Caco-2 (cell line): ENCODE data around the gene CLDN7. TPM values are rescaled to one million over a fixed set of nuclear protein-coding genes. Genes with fewer than 3 reads are reported as not detected.

Source experiments
- BruUV-seq: library from RNA; stranded (reverse); fragments of 400-500 nt; replicated peaks from 2 replicates; lab custom pipeline; 2021; lab: Mats Ljungman, UMichigan
- CTCF ChIA-PET: fragments of 300-600 bp; sonication (Branson Sonifier 250); formaldehyde crosslinking; loops from one replicate; lab custom pipeline; 2022; ENCODE audit warnings: antibody characterized with exemption; lab: Charles Lee
- POLR2A ChIA-PET: fragments of 300-600 bp; sonication (Branson Sonifier 250); formaldehyde crosslinking; loops from one replicate; lab custom pipeline; 2022; ENCODE audit warnings: antibody characterized with exemption; lab: Charles Lee
- DNase-seq, 2 experiments: peaks; one replicate each; pipeline versions ENCODE4 v3.0.0 to v3.0.0-alpha.2; 2020 to 2022
- H3K27me3 ChIP-seq: replicated peaks from 2 replicates; pipeline ENCODE4 v1.6.0; 2011; ENCODE audit warnings: low read length; ENCODE audit not compliant: control insufficient read depth, insufficient read depth
- H3K36me3 ChIP-seq: 2 replicates; pipeline ENCODE4 v1.5.1; 2011; ENCODE audit warnings: low read length; ENCODE audit not compliant: control insufficient read depth, insufficient read depth
- H3K4me1 ChIP-seq: fragments of 250-450 bp; sonication (Bioruptor Pico); 2 replicates; pipeline ENCODE4 v1.5.1; 2020; ENCODE audit warnings: mild to moderate bottlenecking
- H3K4me3 ChIP-seq: 2 replicates; pipeline ENCODE4 v1.5.1; 2011; ENCODE audit warnings: low read depth, mild to moderate bottlenecking, control low read depth, low read length
- H3K9me3 ChIP-seq: fragments of 250-450 bp; sonication (Bioruptor Pico); 2 replicates; pipeline ENCODE4 v1.5.1; 2020; ENCODE audit warnings: mild to moderate bottlenecking, moderate library complexity
- H3K27ac Mint-ChIP-seq: one replicate; pipeline ENCODE4 v1.8.0; 2022; ENCODE audit warnings: mixed read lengths; ENCODE audit not compliant: unreplicated experiment
- H3K27me3 Mint-ChIP-seq: one replicate; pipeline ENCODE4 v1.8.0; 2022; ENCODE audit warnings: mixed read lengths; ENCODE audit not compliant: insufficient read depth, unreplicated experiment
- H3K36me3 Mint-ChIP-seq: one replicate; pipeline ENCODE4 v1.8.0; 2022; ENCODE audit warnings: mild to moderate bottlenecking, mixed read lengths; ENCODE audit not compliant: insufficient read depth, unreplicated experiment
- H3K4me1 Mint-ChIP-seq: one replicate; pipeline ENCODE4 v1.8.0; 2022; ENCODE audit warnings: low read depth, mixed read lengths; ENCODE audit not compliant: unreplicated experiment
- H3K4me3 Mint-ChIP-seq: one replicate; pipeline ENCODE4 v1.8.0; 2022; ENCODE audit warnings: mild to moderate bottlenecking, moderate library complexity, mixed read lengths; ENCODE audit not compliant: unreplicated experiment
- H3K9me3 Mint-ChIP-seq: one replicate; pipeline ENCODE4 v1.8.0; 2022; ENCODE audit warnings: mixed read lengths; ENCODE audit not compliant: unreplicated experiment
- CTCF ChIP-seq, 2 experiments: fragments of 200-600 bp in 1 of 2; IDR thresholded peaks; 1 replicate in 1 of 2; 2 replicates in 1 of 2; pipeline versions ENCODE4 v1.5.1 to v1.8.0; 2011 to 2022; ENCODE audit warnings: antibody characterized with exemption in 1 of 2, control low read depth in 1 of 2, inconsistent platforms in 1 of 2, low read depth in 1 of 2, low read length in 1 of 2, mild to moderate bottlenecking in 1 of 2, moderate library complexity in 1 of 2; ENCODE audit not compliant: insufficient read depth in 1 of 2, severe bottlenecking in 1 of 2, unreplicated experiment in 1 of 2
- intact Hi-C: fragments of 100-400 bp; cut with micrococcal nuclease; formaldehyde crosslinking; loops from one replicate; pipeline ENCODE4 v1.10.0; 2022; ENCODE audit not compliant: unreplicated experiment
- total RNA-seq: library from RNA; stranded (reverse); gene quantifications from 2 replicates; pipeline ENCODE4 v1.2.3, GENCODE V29; 2022

The CLDN7 gene
- total RNA-seq, 1 experiment from 2014 or later = 111 TPM

DNA sequence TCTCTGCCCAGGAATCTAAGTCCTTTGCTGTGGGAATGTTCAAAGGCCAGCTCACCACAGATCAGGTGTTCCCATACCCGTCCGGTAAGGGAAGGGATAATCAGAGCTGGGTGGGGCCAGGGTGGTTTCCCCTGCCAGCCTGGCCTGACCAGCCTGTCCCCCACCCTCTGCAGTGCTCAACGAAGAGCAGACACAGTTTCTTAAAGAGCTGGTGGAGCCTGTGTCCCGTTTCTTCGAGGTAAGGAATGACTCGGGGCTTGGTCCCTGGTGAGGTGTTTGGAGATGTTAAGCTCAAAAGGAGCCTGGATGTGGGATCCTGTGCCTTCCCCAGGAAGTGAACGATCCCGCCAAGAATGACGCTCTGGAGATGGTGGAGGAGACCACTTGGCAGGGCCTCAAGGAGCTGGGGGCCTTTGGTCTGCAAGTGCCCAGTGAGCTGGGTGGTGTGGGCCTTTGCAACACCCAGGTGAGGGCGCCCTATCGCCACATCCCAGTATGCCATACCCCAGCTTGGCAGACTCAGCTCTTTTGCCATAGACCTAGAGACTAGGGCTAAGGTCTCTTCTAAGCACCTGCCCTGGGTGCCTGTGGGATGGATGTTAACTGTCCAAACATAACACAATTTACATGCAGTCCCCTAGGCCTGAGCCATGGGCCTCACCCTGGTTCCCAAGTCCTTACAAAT is 41.5 kb downstream of the CLDN7 start:
- Mint-ChIP-seq H3K9me3 (no peaks in the 10 kb centered on the region), H3K27me3 (no peaks in the 10 kb centered on the region), H3K4me1 (peaks cover 5% of the 10 kb centered on the region), H3K4me3 (peak overlapping the region; percentile 77), H3K36me3 (peaks cover 48% of the 10 kb centered on the region), H3K27ac (peak overlapping the region; percentile 73)
- Histone ChIP-seq H3K9me3 (no peaks in the 10 kb centered on the region), H3K4me1 (peaks cover 7% of the 10 kb centered on the region), H3K36me3 (no peaks in the 10 kb centered on the region), H3K4me3 (peak overlapping the region; percentile 80), H3K27me3 (no peaks in the 10 kb centered on the region)
- DNase-seq = peak in 1 of 2 experiments; percentile 51
- no peak for TF ChIP-seq CTCF (IDR thresholded peaks at IDR 0.05; ENCODE audit: insufficient read depth in 1 of 2, low read depth in 1 of 2, low read length in 1 of 2, severe bottlenecking in 1 of 2, unreplicated experiment in 1 of 2)
- POLR2A ChIA-PET = interaction anchor here (1.4 to 2.3 kb wide), 2 partner anchors 14 to 109 kb away, joined by 4 to 6 read pairs; partner anchors contain the start of genes DVL2 and NEURL4
- CTCF ChIA-PET = interaction anchor here (0.7 to 1.6 kb wide), 4 partner anchors 14 to 109 kb away, joined by 3 to 5 read pairs (median 3); partner anchors contain the start of genes DVL2, GABARAP and NEURL4
- TSS peak; percentile 28 for BruUV-seq
- intact Hi-C loops = no loop called here

GRCh38 chr17:7219812-7220592 is 42.3 kb downstream of the CLDN7 start, which contains the start of the genes ACADVL and DLG4:
Gene ACADVL, plus strand, starts transcription at chr17:7219938. Its CDS starts 47 bp downstream, at chr17:7219985.
Gene DLG4, minus strand, starts transcription at chr17:7219836.
- ChIA-PET POLR2A (interaction anchor here (0.5 to 2.3 kb wide), 4 partner anchors 14 to 146 kb away, joined by 3 to 6 read pairs (median 5); partner anchors contain the start of genes DVL2 and NEURL4), CTCF (interaction anchor here (1.1 to 1.6 kb wide), 3 partner anchors 14 to 110 kb away, joined by 3 to 5 read pairs (median 3); partner anchors contain the start of genes DVL2, GABARAP and NEURL4)
- intact Hi-C loops = loop anchor here (1.0 kb wide), 1 partner anchor 29 kb away; no protein-coding TSS in a partner anchor
- Mint-ChIP-seq H3K36me3 (peaks cover 53% of the 10 kb centered on the region), H3K27ac (peak within 1 kb of the TSS; percentile 73), H3K9me3 (no peaks in the 10 kb centered on the region), H3K27me3 (no peaks in the 10 kb centered on the region), H3K4me1 (peaks cover 5% of the 10 kb centered on the region), H3K4me3 (peak within 1 kb of the TSS; percentile 77)
- Histone ChIP-seq H3K9me3 (no peaks in the 10 kb centered on the region), H3K4me1 (peaks cover 10% of the 10 kb centered on the region), H3K27me3 (no peaks in the 10 kb centered on the region), H3K36me3 (no peaks in the 10 kb centered on the region), H3K4me3 (peak within 1 kb of the TSS; percentile 80)
- no peak for TF ChIP-seq CTCF (IDR thresholded peaks at IDR 0.05; ENCODE audit: insufficient read depth in 1 of 2, low read depth in 1 of 2, low read length in 1 of 2, severe bottlenecking in 1 of 2, unreplicated experiment in 1 of 2)
- peak; percentile 77 to 80 for DNase-seq
- BruUV-seq = no TSS peak
